Liver (tissue), 3 donors: ENCODE results near the gene SH3GL3.

Experiments
- ATF3 ChIP-seq: IDR thresholded peaks from 2 replicates; pipeline ENCODE4 v1.6.1; 2016; ENCODE audit warnings: antibody characterized with exemption
- CTCF ChIP-seq: fragments of 150-350 bp; IDR thresholded peaks from 2 replicates; pipeline ENCODE4 v1.5.1; 2017; ENCODE audit warnings: improper control_type of control experiment, low read depth, low read length; ENCODE audit not compliant: missing input control
- EGR1 ChIP-seq, 2 donors: IDR thresholded peaks; 2 replicates each; pipeline ENCODE4 v1.6.1; 2016 to 2018; ENCODE audit warnings: antibody characterized with exemption in 2 of 2, low read depth in 2 of 2
- FOXA1 ChIP-seq: IDR thresholded peaks from 2 replicates; pipeline ENCODE4 v1.6.1; 2016; ENCODE audit warnings: antibody characterized with exemption
- HNF4A ChIP-seq, 2 donors: conservative IDR thresholded peaks; 2 replicates each; pipeline ENCODE4 v1.6.1; 2016; ENCODE audit warnings: antibody characterized with exemption in 2 of 2, mild to moderate bottlenecking in 2 of 2
- JUND ChIP-seq, 2 donors: IDR thresholded peaks; 2 replicates each; pipeline ENCODE4 v1.6.1; 2016; ENCODE audit warnings: antibody characterized with exemption in 2 of 2
- MAX ChIP-seq: IDR thresholded peaks from 2 replicates; pipeline ENCODE4 v1.6.1; 2016; ENCODE audit warnings: antibody characterized with exemption
- NR2F2 ChIP-seq: IDR thresholded peaks from 2 replicates; pipeline ENCODE4 v1.6.1; 2016; ENCODE audit warnings: antibody characterized with exemption
- RAD21 ChIP-seq, 2 donors: IDR thresholded peaks; 2 replicates each; pipeline ENCODE4 v1.6.1; 2016; ENCODE audit warnings: antibody characterized with exemption in 2 of 2, mild to moderate bottlenecking in 2 of 2
- RXRA ChIP-seq, 2 donors: IDR thresholded peaks; 2 replicates each; pipeline ENCODE4 v1.6.1; 2017 to 2018; ENCODE audit warnings: antibody characterized with exemption in 2 of 2, mild to moderate bottlenecking in 1 of 2
- SP1 ChIP-seq: IDR thresholded peaks from 2 replicates; pipeline ENCODE4 v1.6.1; 2018; ENCODE audit warnings: antibody characterized with exemption, mild to moderate bottlenecking
- TAF1 ChIP-seq: conservative IDR thresholded peaks from 2 replicates; pipeline ENCODE4 v1.6.1; 2016; ENCODE audit warnings: antibody characterized with exemption, mild to moderate bottlenecking
- TF ChIP-seq, protein P1 (sequence below): IDR thresholded peaks from 2 replicates; pipeline ENCODE4 v1.6.1; 2016; ENCODE audit warnings: antibody characterized with exemption, mild to moderate bottlenecking
- donor health status: healthy.
- donor health status: healthy.

DNA sequence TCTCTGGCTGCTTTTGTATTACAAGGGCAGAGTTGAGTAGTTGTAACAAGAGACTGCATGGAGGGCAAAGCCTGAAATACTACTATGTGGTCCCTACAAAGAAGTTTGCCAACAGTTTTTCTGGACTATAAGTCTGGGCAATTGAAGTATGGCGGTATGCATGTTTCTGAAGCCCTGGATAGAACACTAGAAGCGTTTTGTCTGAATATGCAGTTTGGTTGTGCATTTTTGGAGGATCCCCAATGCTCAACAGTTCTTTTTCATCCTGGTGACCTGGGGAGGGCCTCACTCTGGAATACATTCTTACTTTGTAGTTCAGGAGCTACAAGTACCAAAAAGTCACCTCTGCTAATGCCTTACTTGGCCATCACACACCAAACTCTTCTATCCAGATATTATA lies 29.6 kb downstream of the SH3GL3 start:
- TF ChIP-seq ATF3, result no peak
- no peak for TF ChIP-seq CTCF
- no peak for TF ChIP-seq FOXA1
- no peak for TF ChIP-seq TAF1
- TF ChIP-seq, protein P1, sequence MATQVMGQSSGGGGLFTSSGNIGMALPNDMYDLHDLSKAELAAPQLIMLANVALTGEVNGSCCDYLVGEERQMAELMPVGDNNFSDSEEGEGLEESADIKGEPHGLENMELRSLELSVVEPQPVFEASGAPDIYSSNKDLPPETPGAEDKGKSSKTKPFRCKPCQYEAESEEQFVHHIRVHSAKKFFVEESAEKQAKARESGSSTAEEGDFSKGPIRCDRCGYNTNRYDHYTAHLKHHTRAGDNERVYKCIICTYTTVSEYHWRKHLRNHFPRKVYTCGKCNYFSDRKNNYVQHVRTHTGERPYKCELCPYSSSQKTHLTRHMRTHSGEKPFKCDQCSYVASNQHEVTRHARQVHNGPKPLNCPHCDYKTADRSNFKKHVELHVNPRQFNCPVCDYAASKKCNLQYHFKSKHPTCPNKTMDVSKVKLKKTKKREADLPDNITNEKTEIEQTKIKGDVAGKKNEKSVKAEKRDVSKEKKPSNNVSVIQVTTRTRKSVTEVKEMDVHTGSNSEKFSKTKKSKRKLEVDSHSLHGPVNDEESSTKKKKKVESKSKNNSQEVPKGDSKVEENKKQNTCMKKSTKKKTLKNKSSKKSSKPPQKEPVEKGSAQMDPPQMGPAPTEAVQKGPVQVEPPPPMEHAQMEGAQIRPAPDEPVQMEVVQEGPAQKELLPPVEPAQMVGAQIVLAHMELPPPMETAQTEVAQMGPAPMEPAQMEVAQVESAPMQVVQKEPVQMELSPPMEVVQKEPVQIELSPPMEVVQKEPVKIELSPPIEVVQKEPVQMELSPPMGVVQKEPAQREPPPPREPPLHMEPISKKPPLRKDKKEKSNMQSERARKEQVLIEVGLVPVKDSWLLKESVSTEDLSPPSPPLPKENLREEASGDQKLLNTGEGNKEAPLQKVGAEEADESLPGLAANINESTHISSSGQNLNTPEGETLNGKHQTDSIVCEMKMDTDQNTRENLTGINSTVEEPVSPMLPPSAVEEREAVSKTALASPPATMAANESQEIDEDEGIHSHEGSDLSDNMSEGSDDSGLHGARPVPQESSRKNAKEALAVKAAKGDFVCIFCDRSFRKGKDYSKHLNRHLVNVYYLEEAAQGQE, result no peak
- no peak for TF ChIP-seq SP1
- TF ChIP-seq EGR1 (IDR thresholded peaks at IDR 0.05; ENCODE audit: low read depth in 2 of 2), result no peak
- no peak for TF ChIP-seq NR2F2
- TF ChIP-seq MAX, result no peak
- TF ChIP-seq RXRA (IDR thresholded peaks at IDR 0.05), result no peak
- no peak for TF ChIP-seq HNF4A (conservative IDR thresholded peaks at IDR 0.05)
- no peak for TF ChIP-seq RAD21 (IDR thresholded peaks at IDR 0.05)
- TF ChIP-seq JUND (IDR thresholded peaks at IDR 0.05), result no peak
